Measurements from ENCODE around the gene WNK1.
"Not testable (repeated sequence)": the region's sequence is repeated elsewhere in the genome, so short reads cannot be mapped to it uniquely, and the experiment has no call there.

Gene WNK1

DNA sequence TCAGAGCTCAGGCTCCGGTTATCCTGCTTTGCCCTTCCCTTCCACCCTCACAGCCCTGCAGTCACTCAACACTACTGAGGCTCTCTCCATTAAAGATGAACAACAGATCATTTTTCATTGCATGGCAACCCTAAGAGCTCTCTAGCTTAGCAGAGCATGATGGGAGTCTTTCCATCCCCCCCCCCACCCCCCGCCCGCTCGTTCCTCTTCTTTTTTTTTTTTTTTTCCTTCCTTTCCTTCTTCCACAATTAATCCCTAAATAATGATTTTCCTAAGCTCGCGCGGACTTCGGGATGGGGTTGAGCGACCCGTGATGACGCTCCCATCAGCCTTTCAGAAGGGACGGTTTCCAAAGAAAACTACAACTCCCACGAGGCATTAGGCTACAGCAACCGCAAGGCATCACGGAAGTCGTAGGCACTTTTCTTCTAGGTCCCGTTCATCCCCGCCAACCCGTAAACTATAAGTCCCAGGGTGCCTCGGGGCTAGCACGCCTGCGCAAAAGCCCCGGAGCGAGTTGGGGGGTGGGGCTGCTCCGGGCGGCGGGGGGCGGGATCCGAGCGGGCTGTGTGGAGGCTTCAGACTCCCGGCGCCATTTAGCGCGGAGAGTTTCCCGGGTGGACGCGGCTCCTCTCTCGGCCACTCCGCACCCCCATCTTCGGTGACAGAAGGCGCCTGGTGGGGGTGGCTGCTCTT is at the start of gene WNK1:
TSS of gene WNK1 (plus strand) at position 581 of the 696 bp plus-strand sequence. CDS start 987 bp downstream, outside the sequence.
- peak; percentile 96 for DNase-seq

DNA sequence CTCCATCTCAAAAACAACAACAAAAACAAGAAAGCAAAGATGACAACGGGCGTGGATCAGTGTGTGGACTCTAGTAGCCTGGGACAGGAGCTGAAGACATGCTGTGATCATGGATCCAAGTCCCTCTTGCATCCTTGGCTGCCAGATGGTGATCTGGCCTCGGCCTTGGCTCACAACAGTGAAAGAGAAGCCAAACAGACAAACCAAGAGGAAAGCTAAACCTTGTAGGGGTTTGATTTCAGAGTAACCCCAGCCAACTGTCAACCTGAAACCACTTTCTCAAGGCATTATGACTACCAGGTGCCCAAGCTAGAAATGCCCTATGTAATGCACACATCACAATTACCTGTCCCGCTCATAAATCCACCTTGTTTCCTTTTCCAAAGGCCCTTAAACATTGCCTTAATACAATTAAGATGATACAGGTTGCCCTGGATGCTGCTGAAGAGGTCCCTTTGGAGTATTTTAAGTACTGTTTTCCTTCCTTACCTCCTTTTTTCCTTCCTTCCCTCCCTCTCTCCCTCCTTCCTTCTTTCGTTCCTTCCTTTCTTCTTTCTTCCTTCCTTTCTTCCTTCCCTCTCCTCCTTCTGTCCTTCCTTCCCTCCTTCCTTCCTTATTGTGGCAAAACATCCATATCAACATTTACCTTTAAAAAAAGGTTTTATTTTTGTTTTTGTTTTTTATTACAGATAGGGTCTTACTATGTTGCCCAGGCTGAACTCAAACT is 47.7 kb upstream of the WNK1 start:
- DNase-seq: no peak

DNA sequence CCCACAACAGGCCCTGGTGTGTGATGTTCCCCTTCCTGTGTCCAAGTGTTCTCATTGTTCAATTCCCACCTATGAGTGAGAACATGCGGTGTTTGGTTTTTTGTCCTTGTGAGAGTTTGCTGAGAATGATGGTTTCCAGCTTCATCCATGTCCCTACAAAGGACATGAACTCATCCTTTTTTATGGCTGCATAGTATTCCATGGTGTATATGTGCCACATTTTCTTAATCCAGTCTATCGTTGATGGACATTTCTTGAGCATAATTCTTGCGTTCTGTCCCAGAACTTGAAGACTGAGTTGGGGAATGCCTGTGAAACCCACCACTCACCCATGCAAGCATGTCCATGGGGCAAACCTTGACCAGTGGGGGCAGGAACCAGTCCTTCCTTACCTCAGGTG is 44.3 kb upstream of the WNK1 start:
- DNase-seq: not testable (repeated sequence)

DNA sequence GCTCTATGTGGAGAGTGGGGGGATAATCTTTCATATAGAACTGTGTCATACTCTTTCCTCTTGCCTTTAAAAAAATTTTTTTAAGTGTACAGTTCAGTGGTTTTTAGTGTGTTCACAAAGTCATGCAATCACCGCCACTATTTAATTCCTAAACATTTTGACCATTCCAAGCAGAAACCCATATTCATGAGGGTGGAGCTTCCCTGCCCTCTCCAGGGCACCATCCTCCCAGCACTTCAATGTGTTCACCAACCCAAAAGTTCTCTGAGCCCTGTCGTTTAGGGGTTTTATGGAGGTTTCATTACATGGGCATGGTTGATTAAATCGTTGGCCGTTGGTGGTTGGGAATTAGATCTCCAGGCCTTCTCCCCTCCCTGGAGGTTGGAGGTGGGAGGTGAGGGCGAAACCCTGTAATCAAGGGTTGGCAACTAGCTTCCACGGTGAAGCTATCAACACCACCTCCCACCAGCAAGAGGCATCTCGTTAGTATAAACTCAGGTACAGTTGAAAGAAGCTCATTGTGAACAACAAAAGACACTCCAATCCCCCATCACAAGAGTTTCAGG is 42.8 kb upstream of the WNK1 start:
- no peak for DNase-seq

DNA sequence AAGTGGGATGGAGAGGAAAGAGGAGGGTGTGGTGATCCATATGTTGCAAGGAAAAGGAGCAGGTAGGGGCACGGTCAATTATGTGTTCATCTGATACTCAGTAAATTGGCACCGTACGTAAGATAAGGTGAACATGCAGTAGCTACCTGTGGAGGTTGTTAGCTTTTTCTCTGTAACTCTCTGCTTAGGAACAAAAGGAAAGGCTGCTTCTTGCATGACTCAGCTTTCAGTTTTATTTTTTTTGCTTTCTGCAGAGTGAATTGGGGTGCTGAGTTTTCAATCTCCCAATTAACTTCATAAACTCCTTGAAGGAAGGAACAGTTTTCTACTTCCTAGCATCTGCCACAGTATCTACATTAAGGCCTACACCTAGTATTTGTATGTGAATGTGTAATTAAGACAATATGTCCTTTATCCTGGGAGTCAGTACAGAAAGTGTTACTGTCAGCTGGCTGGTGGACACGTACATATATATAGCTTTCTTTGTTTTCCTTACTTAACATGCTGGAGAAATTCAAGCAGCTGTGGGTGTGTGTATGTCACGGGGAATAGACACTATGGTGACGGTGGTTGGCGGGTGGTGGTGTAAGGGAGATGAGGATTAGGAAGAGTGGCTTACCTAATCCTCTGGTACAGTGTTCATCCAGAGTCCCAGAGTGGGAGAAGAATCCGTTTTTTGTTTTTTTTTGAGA is 40.1 kb upstream of the WNK1 start:
- DNase-seq: no peak

DNA sequence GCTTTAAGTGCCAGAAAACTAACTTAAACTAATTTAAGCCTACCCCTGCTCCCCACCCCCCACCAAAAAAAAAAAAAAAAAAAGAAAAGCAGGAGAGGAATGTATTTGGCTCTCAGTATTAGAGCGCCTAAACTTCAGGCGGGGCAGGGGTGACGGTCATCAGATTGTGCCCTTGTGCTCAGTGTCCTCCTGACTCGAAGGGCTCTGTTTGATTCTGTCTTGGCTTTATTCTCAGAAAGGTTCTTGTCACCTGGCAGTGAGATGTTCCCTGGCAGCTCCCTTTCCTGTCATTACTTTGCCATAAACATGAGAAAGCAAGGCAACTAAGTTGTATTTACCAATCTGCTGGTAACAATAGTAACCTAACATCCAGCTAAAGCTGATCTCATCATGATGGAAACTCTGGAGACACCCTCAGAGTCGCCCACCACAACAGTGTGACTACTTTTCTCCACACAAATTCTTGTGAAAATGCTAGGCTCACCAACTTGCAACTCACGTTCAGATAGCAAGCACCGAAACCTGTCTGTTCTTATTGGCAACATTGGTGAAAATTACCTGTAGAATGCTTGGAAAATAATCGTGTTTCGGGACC is 39.0 kb upstream of the WNK1 start:
- DNase-seq: peak; percentile 42

DNA sequence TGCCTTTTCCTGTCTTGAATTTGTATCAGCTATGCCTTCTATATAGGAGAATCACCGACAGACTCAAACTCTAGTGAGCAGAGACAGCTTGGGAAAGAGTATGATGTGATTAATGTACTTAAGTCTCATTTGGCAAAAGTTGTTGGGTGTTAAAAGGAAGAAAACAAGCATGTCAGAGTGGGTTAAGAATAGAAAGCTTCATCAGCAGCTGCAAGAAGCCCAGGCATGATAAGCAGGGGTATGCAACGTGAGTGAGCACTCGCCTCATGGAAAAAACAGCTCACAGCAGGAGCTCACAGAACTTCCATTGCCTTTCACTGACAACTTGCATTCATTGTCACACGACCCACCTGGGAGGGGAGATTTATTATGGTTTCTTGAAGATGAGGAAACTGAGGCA is 35.9 kb upstream of the WNK1 start:
- DNase-seq: peak; percentile 65

DNA sequence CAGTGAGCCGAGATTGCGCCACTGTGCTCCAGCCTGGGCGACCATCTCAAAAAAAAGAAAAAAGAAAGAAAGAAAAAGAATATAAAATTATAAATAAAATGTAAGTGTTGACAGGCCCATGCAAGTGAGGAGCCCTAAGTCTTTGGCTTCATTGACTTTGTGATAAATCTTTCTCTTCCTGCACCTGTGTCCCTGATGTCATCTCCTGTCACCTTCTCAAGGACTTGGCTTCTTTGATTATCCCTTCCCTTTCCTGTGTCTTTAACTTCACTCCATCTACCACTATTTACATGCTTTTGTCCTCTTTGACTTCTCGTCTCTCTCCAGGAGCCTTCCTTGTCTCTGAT is 33.6 kb upstream of the WNK1 start:
- DNase-seq: no peak

DNA sequence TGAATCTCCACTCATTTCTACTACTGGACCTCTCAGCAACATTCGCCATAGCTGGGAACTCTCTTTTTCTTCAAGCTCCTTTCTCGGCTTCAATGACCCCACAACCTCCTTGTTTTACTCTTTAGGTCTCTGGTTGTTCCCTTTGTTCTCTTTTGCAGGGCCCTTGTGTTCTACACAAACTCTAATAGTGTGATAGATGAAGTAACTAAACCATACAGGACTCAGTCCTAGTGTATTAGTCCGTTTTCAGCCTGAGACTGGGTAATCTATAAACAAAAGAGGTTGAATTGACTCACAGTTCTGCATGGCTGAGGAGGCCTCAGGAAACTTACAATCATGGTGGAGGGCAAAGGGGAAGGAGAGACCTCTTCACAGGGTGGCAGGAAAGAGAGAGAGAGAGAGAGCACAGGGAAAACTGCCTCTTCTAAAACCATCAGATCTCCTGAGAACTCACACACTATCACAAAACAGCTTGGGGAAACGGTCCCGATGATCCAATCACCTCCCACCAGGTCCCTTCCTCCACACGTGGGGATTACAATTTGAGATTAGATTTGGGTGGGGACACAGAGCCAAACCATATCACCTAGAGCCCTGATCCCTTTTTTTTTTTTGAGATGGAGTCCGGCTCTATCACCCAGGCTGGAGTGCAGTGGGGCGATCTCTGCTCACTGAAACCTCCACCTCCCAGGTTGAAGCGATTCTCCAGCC is 32.0 kb upstream of the WNK1 start:
- no peak for DNase-seq

DNA sequence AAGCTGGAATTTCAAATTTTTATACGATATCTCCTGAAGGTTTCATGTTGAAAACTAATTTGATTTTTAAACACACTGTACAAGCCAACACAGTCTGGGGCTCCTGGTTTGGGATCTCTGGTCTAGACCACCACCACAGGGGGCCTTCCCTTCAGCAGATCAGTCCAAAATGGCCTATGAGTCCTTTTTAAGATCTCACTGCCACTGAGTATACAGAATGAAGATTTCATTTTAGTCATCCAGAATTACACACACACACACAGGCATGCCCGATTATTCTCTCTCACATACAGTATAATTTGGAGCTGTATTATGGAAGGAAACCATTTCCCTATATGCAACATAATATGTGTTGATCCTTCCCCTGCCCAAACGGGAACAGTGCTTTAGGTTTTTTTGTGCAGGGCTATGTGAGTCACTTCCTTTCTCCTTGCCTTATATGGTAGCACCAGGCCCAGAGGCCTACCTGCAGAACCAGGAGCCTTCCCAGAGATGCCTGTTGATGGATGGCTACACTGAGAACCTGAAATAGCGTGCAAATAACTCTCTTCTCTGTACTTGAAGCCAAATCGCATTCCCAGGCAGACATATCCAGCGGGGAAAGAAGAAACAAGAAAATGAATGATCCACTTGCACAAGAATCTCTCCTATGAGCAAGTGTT is 28.1 kb upstream of the WNK1 start:
- no peak for DNase-seq

DNA sequence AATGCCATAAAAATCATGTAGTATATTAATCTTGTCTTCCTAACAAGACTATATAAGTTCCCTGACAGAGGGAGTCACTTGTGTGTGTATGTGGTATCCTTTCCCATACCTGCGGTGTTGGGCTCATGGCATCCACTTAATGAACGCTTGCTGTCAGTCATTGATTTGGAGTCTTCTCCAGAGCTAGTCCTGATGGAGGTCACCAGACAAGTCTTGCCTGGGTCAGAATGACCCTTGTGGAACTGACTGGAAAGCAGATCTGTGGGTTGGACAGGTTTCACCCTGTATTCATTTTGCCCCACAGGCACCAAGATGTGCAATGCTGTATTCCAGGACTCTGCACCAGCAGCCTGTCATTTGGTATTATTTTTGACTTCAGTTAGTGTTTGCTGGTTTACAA is 27.3 kb upstream of the WNK1 start:
- DNase-seq: no peak

DNA sequence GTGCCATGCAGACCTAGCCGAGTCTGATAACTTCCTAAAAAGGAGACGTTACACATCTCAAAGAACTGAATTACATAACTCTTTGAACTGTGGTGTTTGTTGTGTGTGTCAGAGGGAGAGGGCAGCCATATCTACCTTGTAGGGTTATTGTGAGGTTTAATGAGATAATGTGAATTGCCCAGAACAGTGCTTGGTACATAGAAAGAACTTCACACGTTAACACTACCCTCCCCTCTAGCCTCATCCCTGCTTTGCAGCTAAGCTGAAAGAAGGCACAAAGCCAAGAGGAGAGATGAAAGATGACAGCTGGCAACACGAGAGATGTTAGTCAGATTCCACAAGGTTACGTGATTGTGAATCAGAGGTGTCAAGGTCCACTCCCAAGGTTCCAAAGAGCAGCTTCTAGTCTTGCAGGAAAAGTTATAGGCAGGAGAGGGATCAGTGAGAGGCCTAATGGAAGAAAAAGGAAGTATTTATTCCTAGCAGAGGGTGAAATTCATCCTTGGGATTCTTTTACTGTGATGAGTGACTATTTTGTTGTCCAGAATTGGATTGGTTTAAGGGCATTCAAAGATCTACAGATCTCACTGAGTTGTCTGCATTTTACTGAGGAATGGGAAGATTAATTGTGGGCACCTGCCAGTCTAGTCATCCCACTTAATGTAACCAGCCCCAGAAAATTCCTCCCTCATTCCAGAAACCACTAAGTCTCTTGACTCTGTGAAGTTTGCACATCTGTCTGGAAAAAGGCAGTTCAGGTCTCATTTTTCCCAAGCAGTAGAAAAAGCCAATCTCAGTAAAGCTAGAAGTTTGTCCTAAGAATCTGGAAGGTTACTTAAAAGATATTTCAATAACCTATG is 25.9 kb upstream of the WNK1 start:
- no peak for DNase-seq

DNA sequence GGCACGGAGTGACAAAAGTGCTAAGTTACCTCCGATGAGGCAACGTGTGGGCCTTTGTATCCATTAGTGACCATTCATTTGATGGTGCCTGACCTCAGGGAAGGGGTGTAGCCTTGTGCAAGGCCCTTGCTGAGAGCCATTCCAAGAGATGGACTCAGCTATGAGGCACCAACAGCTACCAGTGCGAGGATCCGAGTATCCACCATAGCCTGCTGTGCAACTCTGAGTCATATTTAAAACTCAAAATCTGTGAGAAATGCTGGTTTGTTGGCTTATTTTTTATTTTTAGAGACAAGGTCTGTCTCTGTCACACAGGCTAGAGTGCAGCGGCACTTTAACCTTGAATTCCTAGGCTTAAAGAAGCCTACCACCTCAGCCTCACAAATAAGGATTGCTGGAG is 25.1 kb upstream of the WNK1 start:
- DNase-seq: no peak

DNA sequence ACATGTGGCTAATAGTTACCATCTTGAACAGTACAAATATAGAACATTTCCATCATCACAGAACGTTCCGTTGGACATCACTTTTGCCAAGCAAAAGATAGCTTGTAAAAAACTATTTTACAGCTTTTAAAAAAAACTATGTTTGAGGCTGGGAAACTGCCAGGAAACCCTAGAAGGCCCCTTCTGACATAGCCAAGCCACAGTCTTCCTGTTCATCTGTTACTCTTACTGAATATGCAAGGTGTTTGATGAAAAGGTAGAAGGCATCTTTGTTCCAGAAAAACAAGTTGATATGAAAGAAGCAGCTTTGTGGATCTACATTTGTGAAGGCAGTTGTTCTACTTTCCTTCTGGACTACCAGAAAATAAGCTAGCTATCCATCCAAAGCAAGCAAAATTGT is 23.6 kb upstream of the WNK1 start:
- DNase-seq: no peak

DNA sequence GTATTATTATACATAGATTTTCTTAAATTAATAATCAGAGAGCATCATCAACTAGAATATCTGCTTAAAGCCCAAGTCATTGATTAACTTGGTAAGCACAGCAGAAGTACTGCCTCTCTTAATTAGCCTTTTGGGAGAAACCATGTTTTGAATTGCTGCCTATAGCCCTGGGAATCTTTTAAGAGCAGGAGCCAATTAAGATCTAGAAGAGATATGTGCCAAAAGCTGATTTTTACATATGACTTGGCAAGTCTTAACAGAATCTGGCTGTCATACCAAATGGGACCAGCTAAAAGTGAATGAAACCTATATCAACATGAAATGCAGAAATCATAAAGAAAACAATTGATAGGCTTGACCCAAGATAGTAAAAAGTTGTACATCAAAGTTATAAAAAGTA is 23.2 kb upstream of the WNK1 start:
- DNase-seq: no peak

DNA sequence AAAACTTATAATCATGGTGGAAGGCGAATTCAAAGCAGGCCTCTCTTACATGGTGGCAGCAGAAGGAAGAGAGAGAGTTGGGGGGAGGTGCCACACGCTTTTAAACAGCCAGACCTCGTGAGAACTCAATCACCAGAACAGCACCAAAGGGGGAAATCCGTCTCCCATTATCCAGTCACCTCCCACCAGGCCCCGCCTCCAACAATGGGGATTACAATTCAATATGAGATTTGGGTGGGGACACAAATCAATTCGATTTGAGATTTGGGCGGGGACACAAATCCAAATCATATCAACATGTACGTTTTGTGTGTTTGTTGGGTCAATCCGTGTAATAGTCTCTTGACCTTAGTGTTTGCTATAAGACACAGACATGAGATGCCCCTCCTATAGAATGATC is 21.8 kb upstream of the WNK1 start:
- DNase-seq: no peak

DNA sequence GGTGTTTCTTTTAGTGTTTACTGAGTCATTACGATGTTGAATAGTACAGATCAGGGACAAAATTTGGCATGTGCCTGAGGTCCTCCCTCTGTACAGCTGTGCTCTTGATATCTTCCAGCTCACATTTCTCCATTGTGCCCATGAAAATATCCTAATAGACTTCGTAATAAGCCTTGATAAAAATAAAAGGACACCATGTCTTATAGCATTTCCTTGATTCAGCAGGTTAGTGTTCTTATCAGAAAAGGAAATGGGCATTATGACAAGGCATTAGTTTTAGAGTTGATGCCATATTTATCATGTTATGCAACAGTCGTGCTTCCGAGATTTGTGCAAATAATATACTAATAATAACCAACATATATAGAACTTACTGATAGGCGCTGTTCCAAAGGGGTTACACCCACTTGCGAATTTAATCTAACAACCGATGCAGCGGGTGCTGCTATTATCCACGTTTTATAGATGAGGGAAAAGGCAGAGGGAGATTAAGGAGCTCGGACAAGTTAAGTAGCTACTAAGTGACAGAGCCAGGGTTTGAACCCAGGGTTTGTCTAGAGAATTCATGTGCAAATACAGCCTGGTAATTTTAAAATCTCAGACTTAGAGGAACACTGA is 15.1 kb upstream of the WNK1 start:
- DNase-seq: no peak

DNA sequence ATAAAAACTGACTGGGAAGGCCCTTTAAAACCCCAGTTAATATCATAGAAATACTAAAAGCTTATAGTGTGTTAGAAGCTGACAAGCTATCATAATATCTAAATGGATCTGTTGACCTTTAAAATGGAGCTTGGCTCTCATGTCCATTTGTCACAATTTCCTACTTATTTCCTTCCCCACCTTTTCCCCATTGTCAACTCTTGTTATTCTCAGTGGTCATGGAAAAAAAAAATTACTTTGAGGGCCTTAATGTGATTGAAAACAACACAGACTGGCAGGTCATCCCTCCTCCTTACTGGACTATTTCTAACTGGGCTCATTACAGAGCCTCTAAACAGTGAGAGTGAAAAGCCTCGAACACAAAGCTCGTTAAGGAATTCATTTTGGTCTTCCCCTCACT is 13.7 kb upstream of the WNK1 start:
- no peak for DNase-seq

DNA sequence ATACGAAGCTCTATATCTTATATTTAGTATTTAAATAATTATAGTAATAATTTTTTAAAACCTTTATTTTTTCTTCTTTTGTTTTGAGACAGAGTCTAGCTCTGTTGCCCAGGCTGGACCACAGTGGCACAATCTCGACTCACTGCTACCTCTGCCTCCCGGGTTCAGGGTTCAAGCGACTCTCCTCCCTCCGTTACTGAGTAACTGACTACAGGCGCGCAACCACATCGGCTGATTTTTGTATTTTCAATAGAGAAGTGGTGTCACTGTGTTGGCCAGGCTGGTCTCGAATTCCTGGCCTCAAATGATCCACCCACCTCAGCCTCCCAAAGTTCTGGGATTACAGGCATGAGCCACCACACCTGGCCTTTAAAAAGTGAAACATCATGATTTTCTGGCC is 13.0 kb upstream of the WNK1 start:
- DNase-seq: no peak

DNA sequence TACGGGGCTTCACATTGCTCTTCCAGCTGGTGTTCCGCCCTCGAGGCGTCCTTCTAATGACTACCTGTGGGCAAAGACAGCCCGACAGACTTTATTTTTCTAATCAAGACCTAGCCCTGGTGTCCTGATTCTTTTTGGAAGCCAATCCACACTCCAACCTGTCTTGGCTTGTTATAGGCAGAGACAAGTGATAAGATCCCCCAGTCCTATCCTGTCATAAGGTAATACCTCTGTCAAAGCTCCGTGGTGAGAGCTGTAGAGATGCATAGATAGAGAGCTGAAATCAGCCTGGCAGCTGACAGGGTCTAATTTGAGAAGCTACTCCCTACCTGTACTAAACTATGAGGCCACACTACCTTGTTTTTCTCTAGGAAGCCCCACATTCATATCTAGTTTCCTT is 11.5 kb upstream of the WNK1 start:
- DNase-seq: no peak

DNA sequence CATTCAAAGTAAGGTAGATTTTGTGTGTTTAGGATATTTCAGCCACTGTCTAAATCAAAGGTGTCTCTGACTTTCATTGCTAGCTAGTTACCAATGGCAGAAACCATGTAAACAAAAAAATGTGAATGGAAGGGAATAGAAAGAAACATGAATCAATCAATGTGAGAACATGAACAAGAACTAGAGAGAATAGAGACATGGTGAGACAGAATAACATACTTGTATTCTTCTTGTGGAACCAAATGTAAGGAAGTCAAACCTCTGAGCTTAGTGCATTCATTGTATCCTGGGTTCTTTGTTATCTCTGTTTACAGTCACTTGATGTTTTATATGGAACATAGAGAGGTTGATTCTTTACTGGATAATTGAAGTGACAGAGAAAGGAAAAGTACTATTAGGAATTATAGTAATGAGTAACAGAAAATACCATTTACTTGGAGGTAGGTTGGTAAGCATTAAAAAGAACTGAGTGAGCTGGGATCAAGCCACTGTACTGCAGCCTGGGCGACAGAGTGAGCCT is 2.6 kb upstream of the WNK1 start:
- DNase-seq: no peak
